GM12865 (cell line): ENCODE results near the gene DPH2.

Experiments used
- DNase-seq: peaks from one replicate; pipeline ENCODE4 v3.0.0; 2010; ENCODE audit warnings: low read depth
- H3K4me3 ChIP-seq: 2 replicates; pipeline ENCODE4 v1.5.1; 2011; ENCODE audit warnings: mild to moderate bottlenecking, low read depth, low read length, control low read depth
- CTCF ChIP-seq: IDR thresholded peaks from 2 replicates; pipeline ENCODE4 v1.5.1; 2011; ENCODE audit warnings: low read length, control low read depth, low read depth, inconsistent platforms; ENCODE audit not compliant: insufficient read depth; ENCODE audit errors: missing control alignments

The DPH2 gene

DNA sequence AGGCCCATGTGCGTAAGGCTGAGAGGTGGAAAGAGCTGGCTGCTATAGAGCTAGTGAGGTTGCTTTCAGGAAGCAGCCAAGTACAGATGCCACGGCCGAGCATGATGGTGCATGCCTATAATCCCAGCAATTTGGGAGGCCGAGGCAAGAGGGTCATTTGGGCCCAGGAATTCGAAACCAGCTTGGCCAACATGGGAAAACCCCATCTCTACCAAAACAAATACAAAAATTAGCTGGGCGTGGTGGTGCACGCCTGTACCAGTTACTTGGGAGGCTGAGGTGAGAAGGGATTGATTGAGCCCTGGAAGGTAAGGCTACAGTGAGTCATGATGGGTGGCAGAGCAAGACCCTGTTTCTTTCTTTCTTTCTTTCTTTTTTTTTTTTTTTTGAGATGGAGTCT, 24.3 kb downstream of the DPH2 start:
- no peak for TF ChIP-seq CTCF
- no peak overlapping the region for H3K4me3 ChIP-seq
- no peak for DNase-seq

DNA sequence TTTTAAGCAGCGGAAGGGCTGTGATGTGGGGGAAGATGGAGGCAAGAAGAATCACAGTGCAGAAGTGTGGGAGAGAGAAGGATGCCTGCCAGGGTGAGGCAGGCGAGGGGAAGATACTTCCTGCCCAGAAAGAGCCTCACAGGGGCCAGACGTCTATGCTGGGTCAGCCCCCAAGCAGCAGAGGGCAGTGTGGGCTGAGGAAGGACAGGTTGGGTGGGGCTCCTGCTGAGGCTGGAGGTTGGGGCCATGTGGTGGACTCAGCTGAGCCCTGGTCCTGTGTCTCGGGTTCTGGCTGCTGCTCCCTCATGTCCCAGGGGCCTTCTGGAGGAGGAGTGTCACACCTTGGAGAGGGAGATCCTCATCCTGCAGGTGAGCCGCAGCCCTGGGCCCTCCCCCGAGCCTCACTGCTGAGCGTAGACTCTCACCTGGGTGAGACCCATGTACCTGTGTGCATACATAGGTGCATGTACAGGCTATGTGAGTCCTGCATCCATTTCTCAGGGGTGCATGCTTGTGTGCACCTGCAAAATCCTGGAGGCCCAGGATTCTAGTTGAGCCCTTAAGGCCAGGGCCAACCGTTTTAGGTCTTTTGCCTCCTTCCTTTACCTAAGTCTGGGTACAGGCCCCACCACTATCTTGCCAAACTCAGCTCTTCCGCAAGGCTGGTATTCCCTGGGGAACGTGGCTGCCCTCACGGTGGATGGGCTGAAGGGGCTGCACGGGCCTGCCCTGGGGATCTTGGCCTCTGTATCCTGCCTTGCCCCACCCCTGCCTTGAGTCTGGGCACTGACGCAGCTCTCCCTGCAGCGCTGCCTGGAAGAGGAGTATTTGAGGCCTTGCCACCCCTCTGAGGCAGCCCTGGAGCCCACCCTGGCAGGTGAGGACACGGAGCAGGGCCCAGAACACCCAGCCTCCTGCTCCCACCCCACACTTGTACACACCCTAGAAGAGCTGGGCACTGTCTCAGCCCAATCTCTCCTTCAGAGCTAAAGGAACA, 25.3 kb downstream of the DPH2 start:
- H3K4me3 ChIP-seq, result no peak overlapping the region
- TF ChIP-seq CTCF, result peak; percentile 34
- DNase-seq, result peak; percentile 53

DNA sequence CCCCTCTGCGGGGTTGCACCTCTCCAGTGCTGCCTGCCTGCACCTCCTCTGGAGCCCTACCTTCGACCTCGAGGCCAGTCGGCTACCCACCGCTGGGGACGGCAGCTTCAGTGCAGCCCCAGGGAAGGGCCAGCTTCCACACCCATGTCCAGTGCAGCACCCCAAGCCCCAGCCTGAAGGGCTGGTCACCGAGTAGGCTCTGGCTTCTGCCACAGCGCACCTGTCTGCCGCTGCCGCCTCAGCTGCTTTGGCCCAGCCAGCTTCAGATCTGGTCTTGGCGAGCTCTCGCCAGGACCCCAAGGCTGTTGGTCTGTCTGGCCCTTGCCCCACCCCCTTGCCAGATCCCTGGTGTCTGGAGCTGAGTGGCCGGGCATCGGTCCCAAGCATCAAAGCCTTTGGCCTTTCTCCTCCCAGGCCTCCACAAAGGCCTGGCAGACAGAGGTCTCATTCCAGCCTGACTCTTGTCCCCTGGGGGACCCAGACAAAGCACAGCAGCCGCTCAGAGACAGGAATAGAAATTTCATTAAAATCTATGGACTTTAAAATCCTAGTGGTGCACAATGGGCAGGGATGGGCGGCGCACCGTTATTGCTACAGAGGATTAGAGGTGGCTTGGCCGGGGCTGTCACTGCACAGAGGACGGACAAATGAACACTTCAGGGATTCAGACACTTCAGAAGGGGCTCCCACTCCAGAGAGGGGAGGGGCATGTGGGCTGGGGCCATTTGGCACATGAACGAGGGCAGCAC, 26.3 kb downstream of the DPH2 start:
- no peak for TF ChIP-seq CTCF
- no peak overlapping the region for H3K4me3 ChIP-seq
- DNase-seq, result no peak

DNA sequence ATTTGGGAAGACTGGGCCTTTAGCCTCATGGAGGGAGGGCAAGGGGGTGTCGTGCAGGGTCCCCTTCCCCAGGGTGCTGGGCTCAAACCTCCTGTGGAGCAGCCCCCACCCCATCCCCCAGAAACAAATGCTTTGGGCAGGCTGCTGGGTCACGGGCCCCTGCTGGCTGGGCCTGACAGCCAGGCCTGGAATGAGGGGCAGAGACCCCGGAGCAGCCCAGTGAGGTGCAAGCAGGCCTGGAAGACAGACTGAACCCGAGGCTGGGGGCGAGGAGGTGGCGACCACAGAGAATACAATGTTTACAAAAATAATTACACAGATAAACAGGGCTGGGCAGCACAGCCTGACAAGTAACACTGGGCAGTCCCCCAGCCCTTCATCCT, 26.9 kb downstream of the DPH2 start:
- no peak for TF ChIP-seq CTCF
- DNase-seq, result no peak

GRCh38 chr1:43997295-43997999, 27.6 kb downstream of the DPH2 start:
- DNase-seq, result no peak
- no peak overlapping the region for H3K4me3 ChIP-seq
- no peak for TF ChIP-seq CTCF

More for the DNA sequence above, 26.9 kb downstream of the DPH2 start:
- H3K4me3 ChIP-seq, result no peak overlapping the region

GRCh38 chr1:43998000-43998378, 28.2 kb downstream of the DPH2 start:
- DNase-seq, result no peak
- no peak for TF ChIP-seq CTCF
- H3K4me3 ChIP-seq, result no peak overlapping the region
